ENCODE data around the gene RNF214. TPM values are rescaled to one million over a fixed set of nuclear protein-coding genes. Genes with fewer than 3 reads are reported as not detected.

RNF214 gene
- total and polyA plus RNA-seq, 10 of the 15 experiments (the other 5 are each of a cell fraction or from before 2014, with no cell fraction given), result 4.8 to 16.8 (median 10.5) TPM

DNA sequence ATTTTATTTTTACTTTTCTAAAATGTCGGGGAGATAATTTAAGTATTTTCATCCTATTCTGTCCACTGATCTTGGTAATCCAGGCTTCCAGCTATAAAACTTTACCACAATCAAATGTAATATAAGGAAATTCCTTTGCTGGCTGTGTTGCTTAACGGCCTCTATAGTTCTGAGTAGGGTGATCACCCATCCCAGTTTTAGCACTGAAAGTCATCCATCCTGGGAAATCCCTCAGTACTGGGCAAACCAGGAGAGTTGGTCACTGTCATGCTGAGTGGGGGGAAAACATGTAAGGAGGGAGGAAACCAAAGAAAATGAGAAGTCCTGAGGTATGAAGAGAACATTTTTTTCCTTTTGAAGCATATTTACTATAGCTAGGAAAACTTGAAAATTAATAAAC, 45.9 kb downstream of the RNF214 start:
- no peak overlapping the region for H2AFZ ChIP-seq (ENCODE audit: control insufficient read depth, low read depth, low read length)
- no peak overlapping the region for H3K27ac ChIP-seq (ENCODE audit: control insufficient read depth, insufficient read depth)
- H3K36me3 ChIP-seq (ENCODE audit: control insufficient read depth in 2 of 2, insufficient read depth in 2 of 2, low read length in 1 of 2), result peaks cover 4 to 13% of the 10 kb centered on the region in 2 experiments; a peak in 3 of 4 replicates
- H3K9ac ChIP-seq (ENCODE audit: control insufficient read depth, insufficient read depth, low read length), result no peak overlapping the region
- no peak for DNase-seq (ENCODE audit: low read depth, low spot score)
- intact Hi-C loops (cut with micrococcal nuclease; ENCODE audit: unreplicated experiment), result no loop called here
- FAIRE-seq, result no peak
- TF ChIP-seq JUND (IDR thresholded peaks at IDR 0.05; ENCODE audit: low read depth, low read length) (no peak), YBX1 (IDR thresholded peaks at IDR 0.05) (no peak), SREBF1 (IDR thresholded peaks at IDR 0.05; ENCODE audit: low read length) (no peak), CREM (IDR thresholded peaks at IDR 0.05; ENCODE audit: low read depth) (no peak), IRF4 (IDR thresholded peaks at IDR 0.05; ENCODE audit: low read depth, low read length) (no peak), GABPA (IDR thresholded peaks at IDR 0.05; ENCODE audit: low read depth) (no peak), SMAD5 (IDR thresholded peaks at IDR 0.05; ENCODE audit: low read depth) (no peak), MEF2A (IDR thresholded peaks at IDR 0.05; ENCODE audit: insufficient read depth, low read depth, low read length) (no peak), POLR2AphosphoS2 (IDR thresholded peaks at IDR 0.05; ENCODE audit: low read depth, low read length) (no peak)
- TF ChIP-seq, protein P1, sequence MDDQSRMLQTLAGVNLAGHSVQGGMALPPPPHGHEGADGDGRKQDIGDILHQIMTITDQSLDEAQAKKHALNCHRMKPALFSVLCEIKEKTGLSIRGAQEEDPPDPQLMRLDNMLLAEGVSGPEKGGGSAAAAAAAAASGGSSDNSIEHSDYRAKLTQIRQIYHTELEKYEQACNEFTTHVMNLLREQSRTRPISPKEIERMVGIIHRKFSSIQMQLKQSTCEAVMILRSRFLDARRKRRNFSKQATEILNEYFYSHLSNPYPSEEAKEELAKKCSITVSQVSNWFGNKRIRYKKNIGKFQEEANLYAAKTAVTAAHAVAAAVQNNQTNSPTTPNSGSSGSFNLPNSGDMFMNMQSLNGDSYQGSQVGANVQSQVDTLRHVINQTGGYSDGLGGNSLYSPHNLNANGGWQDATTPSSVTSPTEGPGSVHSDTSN (IDR thresholded peaks at IDR 0.05; ENCODE audit: insufficient replicate concordance, low read depth, low read length), result no peak
- TF ChIP-seq, protein P2, sequence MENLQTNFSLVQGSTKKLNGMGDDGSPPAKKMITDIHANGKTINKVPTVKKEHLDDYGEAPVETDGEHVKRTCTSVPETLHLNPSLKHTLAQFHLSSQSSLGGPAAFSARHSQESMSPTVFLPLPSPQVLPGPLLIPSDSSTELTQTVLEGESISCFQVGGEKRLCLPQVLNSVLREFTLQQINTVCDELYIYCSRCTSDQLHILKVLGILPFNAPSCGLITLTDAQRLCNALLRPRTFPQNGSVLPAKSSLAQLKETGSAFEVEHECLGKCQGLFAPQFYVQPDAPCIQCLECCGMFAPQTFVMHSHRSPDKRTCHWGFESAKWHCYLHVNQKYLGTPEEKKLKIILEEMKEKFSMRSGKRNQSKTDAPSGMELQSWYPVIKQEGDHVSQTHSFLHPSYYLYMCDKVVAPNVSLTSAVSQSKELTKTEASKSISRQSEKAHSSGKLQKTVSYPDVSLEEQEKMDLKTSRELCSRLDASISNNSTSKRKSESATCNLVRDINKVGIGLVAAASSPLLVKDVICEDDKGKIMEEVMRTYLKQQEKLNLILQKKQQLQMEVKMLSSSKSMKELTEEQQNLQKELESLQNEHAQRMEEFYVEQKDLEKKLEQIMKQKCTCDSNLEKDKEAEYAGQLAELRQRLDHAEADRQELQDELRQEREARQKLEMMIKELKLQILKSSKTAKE (IDR thresholded peaks at IDR 0.05; ENCODE audit: low read depth, poor library complexity, severe bottlenecking), result no peak
- TF ChIP-seq, protein P3, sequence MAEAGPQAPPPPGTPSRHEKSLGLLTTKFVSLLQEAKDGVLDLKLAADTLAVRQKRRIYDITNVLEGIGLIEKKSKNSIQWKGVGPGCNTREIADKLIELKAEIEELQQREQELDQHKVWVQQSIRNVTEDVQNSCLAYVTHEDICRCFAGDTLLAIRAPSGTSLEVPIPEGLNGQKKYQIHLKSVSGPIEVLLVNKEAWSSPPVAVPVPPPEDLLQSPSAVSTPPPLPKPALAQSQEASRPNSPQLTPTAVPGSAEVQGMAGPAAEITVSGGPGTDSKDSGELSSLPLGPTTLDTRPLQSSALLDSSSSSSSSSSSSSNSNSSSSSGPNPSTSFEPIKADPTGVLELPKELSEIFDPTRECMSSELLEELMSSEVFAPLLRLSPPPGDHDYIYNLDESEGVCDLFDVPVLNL (IDR thresholded peaks at IDR 0.05; ENCODE audit: low read depth, low read length), result no peak
- TF ChIP-seq, protein P4, sequence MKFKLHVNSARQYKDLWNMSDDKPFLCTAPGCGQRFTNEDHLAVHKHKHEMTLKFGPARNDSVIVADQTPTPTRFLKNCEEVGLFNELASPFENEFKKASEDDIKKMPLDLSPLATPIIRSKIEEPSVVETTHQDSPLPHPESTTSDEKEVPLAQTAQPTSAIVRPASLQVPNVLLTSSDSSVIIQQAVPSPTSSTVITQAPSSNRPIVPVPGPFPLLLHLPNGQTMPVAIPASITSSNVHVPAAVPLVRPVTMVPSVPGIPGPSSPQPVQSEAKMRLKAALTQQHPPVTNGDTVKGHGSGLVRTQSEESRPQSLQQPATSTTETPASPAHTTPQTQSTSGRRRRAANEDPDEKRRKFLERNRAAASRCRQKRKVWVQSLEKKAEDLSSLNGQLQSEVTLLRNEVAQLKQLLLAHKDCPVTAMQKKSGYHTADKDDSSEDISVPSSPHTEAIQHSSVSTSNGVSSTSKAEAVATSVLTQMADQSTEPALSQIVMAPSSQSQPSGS (IDR thresholded peaks at IDR 0.05; ENCODE audit: low read length), result no peak
- no peaks in the 10 kb centered on the region for H4K20me1 ChIP-seq (ENCODE audit: control insufficient read depth, insufficient read depth)
- no peaks in the 10 kb centered on the region for H3K79me2 ChIP-seq (ENCODE audit: control insufficient read depth, insufficient read depth, low read length)
- ChIA-PET CTCF (interaction anchor here (1.5 kb wide), 1 partner anchor 148 kb away, joined by 3 read pairs; no protein-coding TSS in a partner anchor), RAD21 (ENCODE audit: unreplicated experiment) (no interaction called here), SMC1A (ENCODE audit: uncharacterized antibody, unreplicated experiment) (no interaction called here), POLR2A (no interaction called here)
- H3K4me2 ChIP-seq (ENCODE audit: control insufficient read depth, insufficient read depth), result no peak overlapping the region
- WGBS (ENCODE audit: insufficient coverage, insufficient replicate concordance, low lambda C conversion rate, missing lambda C conversion rate), result 94% methylated on average over 2 of the region's 2 CpGs
- no peak for ATAC-seq
- no TSS peak for BruUV-seq (replicated peaks)
- H3K27me3 ChIP-seq (replicated peaks in 1 of 2; ENCODE audit: control insufficient read depth in 2 of 2, insufficient read depth in 2 of 2, low read length in 1 of 2), result no peaks in the 10 kb centered on the region
- no peaks in the 10 kb centered on the region for H3K9me3 ChIP-seq (replicated peaks; ENCODE audit: control insufficient read depth, insufficient read depth, low read length)
- no peaks in the 10 kb centered on the region for H3K4me1 ChIP-seq (ENCODE audit: control insufficient read depth, insufficient read depth, low read length)
- in situ Hi-C loops (cut with MboI), result no loop called here
- no peak overlapping the region for H3K4me3 ChIP-seq
